AG20443 (cell line): ENCODE measurements around the gene RAB1B.
A peak's percentile ranks its signal among the peaks of the same experiment; 100 is the strongest.

Source experiments
- DNase-seq: peaks from one replicate; pipeline ENCODE4 v3.0.0; 2012; ENCODE audit warnings: low spot score, mixed read lengths

Gene RAB1B

DNA sequence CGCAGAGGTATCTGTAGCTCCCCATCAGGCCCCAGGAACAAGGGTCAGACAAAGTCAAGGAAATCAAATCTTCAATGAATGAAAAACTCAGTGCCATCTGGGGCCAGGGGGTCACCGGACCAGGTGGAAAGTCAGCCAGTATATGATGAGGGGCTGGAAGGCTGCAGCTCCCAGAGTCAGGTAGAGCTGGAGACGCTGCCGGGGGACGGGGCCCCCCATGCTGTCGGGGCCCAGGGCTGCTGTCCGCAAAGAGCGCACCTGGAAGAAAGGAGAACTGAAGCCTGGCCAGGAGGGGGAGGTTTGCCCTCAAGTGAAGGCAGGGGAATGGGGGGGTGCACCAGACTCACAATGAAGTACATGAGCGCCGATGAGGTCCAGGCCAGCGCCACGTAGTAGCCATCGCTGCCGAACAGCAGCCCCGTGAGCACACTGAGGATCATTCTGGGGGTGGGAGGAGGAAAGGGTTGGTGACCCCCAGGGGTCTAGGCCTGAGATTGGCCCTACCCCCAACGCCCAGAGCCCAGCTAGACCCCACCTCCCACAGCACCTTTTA, 16.2 kb downstream of the RAB1B start:
- DNase-seq, result no peak

DNA sequence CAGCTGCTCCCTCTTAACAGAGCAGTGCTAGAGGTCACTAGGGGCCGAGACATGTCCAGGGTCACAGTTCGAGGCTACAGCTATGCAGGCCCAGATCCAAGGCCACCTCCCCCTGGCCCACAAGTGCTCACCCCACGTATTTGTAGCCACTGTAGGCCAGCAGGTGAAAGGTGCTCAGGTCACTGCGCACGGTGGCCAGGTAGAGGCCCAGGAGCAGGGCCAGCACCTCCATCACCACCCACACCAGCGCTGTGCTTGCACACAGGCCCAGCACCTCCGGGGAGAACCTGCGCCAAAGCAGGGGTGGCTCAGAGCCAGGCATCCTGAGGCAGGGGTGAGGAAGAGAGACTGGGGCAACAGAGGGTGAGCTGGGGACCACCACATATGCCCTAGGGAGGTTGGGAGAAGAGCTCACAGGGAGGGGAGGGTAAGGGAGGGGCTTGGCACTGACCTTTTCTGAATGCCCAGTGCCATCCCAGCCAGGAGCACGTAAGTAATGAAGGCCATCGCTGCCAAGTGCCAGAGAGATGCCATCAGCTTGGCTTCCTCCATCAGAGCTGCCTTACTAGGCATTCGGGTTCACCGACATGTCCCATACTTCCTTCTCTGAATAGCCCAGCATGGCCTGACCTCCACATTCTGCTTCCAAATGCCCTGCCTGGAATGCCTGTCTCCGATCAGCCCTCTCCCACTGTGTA, 17.0 kb downstream of the RAB1B start:
- no peak for DNase-seq

- DNase-seq, result no peak
Observed at GRCh38 chr11:66286699-66287098, 18.3 kb downstream of the RAB1B start.

DNA sequence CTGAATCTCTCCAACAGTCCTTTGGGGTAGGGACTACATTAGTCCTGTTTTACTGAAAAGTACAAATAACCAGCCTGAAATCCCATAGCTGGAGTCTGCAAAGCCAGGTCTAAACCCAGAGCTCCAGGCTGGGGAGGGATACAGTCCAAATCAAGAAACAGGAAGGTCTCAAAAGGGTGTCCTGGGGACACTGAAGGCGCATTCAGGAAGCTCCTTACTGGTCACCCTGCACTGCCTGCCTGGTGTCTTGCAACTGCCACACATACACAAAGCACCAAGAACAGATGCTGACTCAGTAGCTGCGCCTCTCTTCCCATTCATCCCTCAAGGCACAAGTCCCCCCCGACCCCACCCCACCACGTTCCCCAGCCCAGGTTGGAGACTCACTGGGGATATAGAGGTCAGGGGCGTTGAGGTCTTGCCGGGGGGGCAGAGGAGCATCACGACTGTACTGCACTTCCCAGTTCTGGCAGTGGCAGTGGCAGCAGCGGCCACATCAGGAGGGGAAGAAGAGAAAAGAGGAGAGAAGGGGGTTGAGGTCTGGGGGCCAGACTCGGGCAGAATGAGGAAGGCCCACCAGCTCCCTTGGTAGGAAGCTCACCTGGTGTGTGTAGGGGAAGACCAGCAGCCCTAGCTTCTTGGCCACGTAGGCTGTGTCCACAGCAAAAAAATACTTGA, 18.9 kb downstream of the RAB1B start:
- DNase-seq, result no peak

DNA sequence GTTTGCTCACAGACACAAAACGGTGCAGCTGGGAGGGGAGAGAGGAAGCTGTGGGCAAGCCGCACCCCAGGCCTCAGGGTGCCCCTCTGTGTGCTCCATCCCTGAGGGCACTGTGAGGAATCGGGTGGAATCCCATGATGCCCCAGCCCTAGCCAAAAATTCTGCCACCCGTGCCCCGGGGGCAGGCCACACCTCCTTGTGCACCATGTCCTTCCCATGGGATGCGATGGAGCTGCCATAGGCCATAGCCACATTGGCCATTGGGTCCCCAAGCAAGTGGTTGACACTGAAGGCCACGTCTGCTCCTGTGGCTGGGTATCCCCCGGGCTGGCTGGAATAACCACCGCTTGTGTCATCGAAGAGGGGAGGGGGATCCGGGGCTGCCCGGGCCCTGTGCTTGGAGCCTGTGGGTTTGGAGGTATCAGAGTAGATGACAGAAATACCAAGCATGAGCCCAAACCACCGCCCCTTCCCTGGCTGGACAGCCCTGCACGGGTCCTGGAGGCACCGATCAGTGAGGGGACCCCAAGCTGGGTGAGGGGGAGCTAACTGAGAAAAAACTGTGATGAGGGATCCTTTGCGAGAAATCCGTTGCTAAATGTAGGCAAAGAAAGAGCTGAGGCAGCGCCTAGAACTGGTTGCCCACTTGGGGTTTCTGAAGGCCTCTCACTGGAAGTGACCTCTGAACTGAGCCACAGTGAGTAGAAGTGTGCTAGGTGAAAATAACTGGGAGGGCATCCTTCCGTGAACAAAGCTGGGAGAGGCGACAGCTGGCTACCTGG, 19.6 kb downstream of the RAB1B start:
- DNase-seq, result peak; percentile 16

GRCh38 chr11:66288671-66289547, 20.5 kb downstream of the RAB1B start, which contains the start of gene YIF1A:
TSS of gene YIF1A (minus strand) at chr11:66289143. CDS start at chr11:66288985, 158 bp downstream.
- peak; percentile 99 for DNase-seq

- DNase-seq, result peak; percentile 74
Observed at GRCh38 chr11:66289548-66290329, 21.3 kb downstream of the RAB1B start.

DNA sequence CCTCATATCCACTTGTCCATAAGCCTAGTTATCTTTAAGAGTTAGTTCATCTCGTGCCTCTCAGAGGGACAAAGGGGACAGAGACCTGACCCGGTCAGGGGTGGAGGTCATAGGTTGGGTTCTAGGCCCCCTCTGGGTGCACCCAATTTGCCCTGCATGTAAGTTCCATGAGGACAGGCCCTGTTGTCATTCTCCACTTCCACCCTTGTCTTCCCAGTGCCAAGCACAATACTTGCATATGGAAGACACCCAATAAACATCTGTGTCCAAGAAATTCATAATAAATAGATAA, 21.8 kb downstream of the RAB1B start:
- no peak for DNase-seq

DNA sequence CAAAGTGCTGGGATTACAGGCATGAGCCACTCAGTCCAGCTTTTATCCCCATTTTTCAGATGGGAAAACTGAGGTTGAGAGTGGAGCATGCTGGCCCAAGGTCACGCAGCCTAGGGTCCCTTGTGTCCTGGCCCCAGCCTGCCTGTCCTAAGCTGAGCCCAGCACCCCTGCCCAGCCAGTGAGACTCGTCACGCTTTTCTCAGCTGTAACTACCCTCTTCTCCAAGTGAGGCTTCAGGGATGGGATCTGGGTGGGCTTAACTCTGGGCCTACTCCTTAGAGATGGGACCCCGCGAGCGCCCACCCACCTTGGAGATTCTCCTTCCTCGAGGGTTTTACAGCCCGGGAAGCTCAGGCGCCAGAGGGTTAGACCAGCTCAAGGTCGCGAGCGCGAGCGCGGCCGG, 22.9 kb downstream of the RAB1B start:
- no peak for DNase-seq

DNA sequence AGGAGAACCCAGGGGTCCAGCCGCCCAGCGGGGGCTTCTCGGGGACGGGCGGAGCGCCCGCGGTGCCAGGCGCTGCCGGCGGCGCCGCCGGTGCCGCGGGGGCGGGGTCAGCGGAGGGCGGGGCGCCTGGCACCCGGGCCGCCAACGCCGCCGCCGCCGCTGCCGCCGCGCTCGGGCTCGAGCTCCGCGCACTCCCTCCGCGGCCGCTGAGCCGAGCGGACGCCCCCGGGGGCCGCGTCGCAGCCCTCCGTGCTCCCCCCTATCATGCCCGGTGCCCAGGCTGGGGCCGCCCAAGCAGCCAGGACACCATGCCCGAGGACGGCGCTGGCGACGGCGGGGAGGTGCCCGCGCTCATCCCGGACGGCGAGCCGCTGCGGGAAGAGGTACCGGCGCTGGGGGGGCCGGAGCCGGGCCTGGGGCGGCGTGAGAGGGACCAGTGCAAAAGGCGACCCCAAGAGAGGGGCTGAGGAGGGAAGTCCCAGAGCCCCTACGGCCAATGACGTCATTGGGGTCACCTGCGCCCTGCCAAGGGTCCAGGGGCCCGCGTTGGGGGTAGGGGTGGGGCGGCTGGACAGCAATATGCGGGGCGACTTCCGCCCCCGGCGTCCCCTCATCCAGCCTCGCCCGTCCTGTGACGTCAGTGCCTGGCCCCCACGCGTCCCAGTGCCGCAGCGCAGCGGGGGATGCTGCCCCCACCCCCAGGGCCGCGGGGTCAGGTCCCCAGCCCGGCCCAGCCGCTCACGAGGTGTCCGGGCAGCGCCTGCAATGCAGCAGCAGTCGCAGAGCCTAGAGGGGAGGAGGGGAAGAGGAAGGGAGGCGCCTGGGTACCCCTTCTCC, 23.5 kb downstream of the RAB1B start, which contains the start of gene TMEM151A:
TSS of gene TMEM151A (plus strand) at position 189 of the 837 bp plus-strand sequence. CDS start at position 309, 120 bp downstream.
- peak; percentile 51 for DNase-seq

GRCh38 chr11:66292543-66293332, 24.3 kb downstream of the RAB1B start:
- DNase-seq, result no peak

DNA sequence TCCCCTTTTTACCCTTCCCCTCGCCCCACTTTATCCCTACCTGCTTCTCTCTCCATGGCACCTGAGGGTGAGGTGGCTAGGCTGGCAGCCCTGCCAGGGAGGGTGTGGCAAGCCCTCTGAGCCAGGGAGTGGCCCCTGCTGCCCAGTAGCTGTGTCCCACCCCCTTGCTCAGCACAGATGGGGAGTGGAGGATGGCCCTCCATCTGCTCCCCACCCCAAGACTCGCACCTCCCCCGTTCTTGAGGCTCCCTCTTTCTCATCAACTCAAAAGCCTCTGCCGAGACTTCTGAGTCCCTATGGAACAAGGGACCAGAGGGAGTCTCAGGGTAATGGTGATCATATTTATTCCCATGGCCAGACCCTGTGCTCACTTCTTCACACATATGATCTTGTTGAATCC, 24.9 kb downstream of the RAB1B start:
- no peak for DNase-seq

GRCh38 chr11:66293777-66294625, 25.6 kb downstream of the RAB1B start:
- no peak for DNase-seq

DNA sequence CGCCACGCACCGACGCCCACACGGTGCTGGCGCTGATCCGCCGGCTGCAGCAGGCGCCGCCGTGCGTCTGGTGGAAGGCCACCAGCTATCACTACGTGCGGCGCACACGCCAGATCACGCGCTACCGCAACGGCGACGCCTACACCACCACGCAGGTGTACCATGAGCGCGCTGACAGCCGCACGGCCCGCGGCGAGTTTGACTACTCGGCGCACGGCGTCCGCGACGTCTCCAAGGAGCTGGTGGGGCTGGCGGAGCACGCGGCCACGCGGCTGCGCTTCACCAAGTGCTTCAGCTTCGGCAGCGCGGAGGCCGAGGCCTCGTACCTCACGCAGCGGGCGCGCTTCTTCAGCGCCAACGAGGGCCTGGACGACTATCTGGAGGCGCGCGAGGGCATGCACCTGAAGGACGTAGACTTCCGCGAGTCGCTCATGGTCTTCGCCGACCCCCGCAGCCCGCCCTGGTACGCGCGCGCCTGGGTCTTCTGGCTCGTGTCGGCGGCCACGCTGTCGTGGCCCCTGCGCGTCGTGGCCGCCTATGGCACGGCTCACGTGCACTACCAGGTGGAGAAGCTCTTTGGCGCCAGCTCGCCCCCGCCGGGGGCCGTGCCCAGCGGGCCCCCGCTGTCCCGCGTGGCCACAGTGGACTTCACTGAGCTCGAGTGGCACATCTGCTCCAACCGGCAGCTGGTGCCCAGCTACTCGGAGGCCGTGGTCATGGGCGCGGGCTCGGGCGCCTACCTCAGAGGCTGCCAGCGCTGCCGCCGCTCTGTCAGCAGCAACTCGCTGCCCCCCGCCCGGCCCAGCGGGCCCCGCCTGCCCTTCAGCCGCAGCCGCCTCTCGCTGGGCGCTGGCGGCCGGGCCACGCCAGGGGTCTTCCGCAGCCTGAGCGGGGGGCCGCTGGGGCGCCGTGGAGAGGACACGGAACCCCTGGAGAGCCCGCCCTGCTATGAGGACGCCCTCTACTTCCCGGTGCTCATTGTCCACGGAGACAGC, 26.5 kb downstream of the RAB1B start:
- DNase-seq, result no peak

GRCh38 chr11:66297610-66298009, 29.2 kb downstream of the RAB1B start:
- DNase-seq, result no peak

DNA sequence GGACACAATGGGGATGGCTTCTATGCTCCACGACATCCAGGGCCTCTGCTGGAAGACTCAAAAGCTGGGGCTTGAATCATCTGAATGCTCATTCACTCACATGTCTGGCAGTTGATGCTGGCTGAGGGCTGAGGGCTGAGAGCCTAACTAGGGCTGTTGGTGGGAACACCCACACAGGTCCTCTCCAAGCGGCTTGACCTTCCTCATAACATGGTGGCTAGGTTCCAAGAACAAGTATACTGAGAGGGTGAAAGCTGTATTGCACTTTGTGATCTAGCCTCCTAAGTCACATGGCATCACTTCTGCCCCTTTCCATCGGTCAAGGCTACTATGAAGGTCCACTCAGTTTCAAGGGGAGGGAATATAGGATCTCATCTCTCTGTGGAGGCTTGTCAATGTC, 30.7 kb downstream of the RAB1B start:
- no peak for DNase-seq

- no peak for DNase-seq
Observed at GRCh38 chr11:66302656-66303055, 34.2 kb downstream of the RAB1B start.
